Adrenal gland (tissue), 5 donors: ENCODE results near the gene VMAC.

Source experiments
- POLR2A ChIP-seq, 2 donors: fragments of 450-650 bp; IDR thresholded peaks; one replicate each; pipeline ENCODE4 v1.6.1; 2017; ENCODE audit warnings: antibody characterized with exemption in 2 of 2, mild to moderate bottlenecking in 2 of 2, moderate library complexity in 1 of 2
- TF ChIP-seq, protein P1 (sequence below), 6 experiments: fragments of 450-650 bp in 4 of 6; fragments of 200-600 bp in 2 of 6; sonication (generic) in 1 of 6; IDR thresholded peaks; 1 replicate in 5 of 6; 2 replicates in 1 of 6; pipeline versions ENCODE4 v1.5.1 to v1.8.0; 2016 to 2021; ENCODE audit warnings: antibody characterized with exemption in 6 of 6, mild to moderate bottlenecking in 2 of 6, moderate library complexity in 1 of 6
- donor health status: DM: no; HTN: no; CAD: no.

GRCh38 chr19:5943623-5944022 is 39.0 kb downstream of the VMAC start:
- TF ChIP-seq POLR2A (IDR thresholded peaks at IDR 0.05), result no peak
- TF ChIP-seq, protein P1, sequence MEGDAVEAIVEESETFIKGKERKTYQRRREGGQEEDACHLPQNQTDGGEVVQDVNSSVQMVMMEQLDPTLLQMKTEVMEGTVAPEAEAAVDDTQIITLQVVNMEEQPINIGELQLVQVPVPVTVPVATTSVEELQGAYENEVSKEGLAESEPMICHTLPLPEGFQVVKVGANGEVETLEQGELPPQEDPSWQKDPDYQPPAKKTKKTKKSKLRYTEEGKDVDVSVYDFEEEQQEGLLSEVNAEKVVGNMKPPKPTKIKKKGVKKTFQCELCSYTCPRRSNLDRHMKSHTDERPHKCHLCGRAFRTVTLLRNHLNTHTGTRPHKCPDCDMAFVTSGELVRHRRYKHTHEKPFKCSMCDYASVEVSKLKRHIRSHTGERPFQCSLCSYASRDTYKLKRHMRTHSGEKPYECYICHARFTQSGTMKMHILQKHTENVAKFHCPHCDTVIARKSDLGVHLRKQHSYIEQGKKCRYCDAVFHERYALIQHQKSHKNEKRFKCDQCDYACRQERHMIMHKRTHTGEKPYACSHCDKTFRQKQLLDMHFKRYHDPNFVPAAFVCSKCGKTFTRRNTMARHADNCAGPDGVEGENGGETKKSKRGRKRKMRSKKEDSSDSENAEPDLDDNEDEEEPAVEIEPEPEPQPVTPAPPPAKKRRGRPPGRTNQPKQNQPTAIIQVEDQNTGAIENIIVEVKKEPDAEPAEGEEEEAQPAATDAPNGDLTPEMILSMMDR (IDR thresholded peaks at IDR 0.05), result no peak
